Smooth muscle cell (in vitro differentiated cells): Measurements from ENCODE around the gene CAPN5. TPM values are rescaled to one million over a fixed set of nuclear protein-coding genes. Genes with fewer than 3 reads are reported as not detected.

Experiments used
- DNase-seq: peaks from one replicate; lab custom pipeline; 2025; ENCODE audit not compliant: unreplicated experiment; lab: John Stamatoyannopoulos, UW
- H2AFZ ChIP-seq: fragments of 200-600 bp; sonication (generic); 2 replicates; pipeline ENCODE4 v1.6.0; 2016; ENCODE audit warnings: antibody characterized with exemption, low read depth, mild to moderate bottlenecking
- H3F3A ChIP-seq: fragments of 200-600 bp; sonication (generic); 2 replicates; pipeline ENCODE4 v1.6.0; 2017; ENCODE audit warnings: antibody characterized with exemption, low read depth
- H3K27ac ChIP-seq: fragments of 200-600 bp; sonication (generic); 2 replicates; pipeline ENCODE4 v1.5.1; 2016; ENCODE audit warnings: low read depth, mild to moderate bottlenecking
- H3K27me3 ChIP-seq: fragments of 200-600 bp; sonication (generic); 2 replicates; pipeline ENCODE4 v1.6.1; 2016; ENCODE audit warnings: low read depth, mild to moderate bottlenecking
- H3K36me3 ChIP-seq: fragments of 200-600 bp; sonication (generic); 2 replicates; pipeline ENCODE4 v1.5.1; 2016; ENCODE audit warnings: low read depth
- H3K4me1 ChIP-seq: fragments of 200-600 bp; sonication (generic); 2 replicates; pipeline ENCODE4 v1.5.1; 2016; ENCODE audit warnings: low read depth
- H3K4me2 ChIP-seq: fragments of 200-600 bp; sonication (generic); 2 replicates; pipeline ENCODE4 v1.6.0; 2016; ENCODE audit warnings: mild to moderate bottlenecking
- H3K4me3 ChIP-seq: fragments of 200-600 bp; sonication (generic); 2 replicates; pipeline ENCODE4 v1.5.1; 2016; ENCODE audit warnings: mild to moderate bottlenecking
- H3K79me2 ChIP-seq: fragments of 200-600 bp; sonication (generic); 2 replicates; pipeline ENCODE4 v1.6.0; 2016; ENCODE audit warnings: low read depth, mild to moderate bottlenecking
- H3K9ac ChIP-seq: fragments of 200-600 bp; sonication (generic); 2 replicates; pipeline ENCODE4 v1.6.0; 2016; ENCODE audit warnings: low read depth
- H3K9me3 ChIP-seq: fragments of 200-600 bp; sonication (generic); replicated peaks from 2 replicates; pipeline ENCODE4 v1.5.1; 2016; ENCODE audit warnings: low read depth
- H4K20me1 ChIP-seq: fragments of 200-600 bp; sonication (generic); 2 replicates; pipeline ENCODE4 v1.6.0; 2016; ENCODE audit warnings: low read depth
- WGBS: methylation state at CpG from one replicate; pipeline ENCODE4 v1.1.7; 2016; ENCODE audit warnings: low lambda C conversion rate; 5-methylcytosine and 5-hydroxymethylcytosine counted together
- polyA plus RNA-seq: library from polyadenylated mRNA; unstranded; fragments of >200 nt; fragmentation: Nextera tagmentation; extraction: Ambion mirVana; gene quantifications from 2 replicates; pipeline ENCODE4 v1.2.1, GENCODE V29; 2016
- total RNA-seq: library from RNA; depleted of rRNA; stranded (reverse); fragments of >200 nt; gene quantifications from 2 replicates; pipeline ENCODE4 v1.2.3, GENCODE V29; 2014
- TF ChIP-seq, protein P1 (sequence below): fragments of 200-600 bp; sonication (generic); IDR thresholded peaks from 2 replicates; pipeline ENCODE4 v1.5.1; 2017; ENCODE audit warnings: borderline replicate concordance, mild to moderate bottlenecking, antibody characterized with exemption; ENCODE audit not compliant: insufficient read depth, poor library complexity, severe bottlenecking

Gene CAPN5
- total and polyA plus RNA-seq, 2 experiments from 2014 or later, result 15.5 to 23.1 TPM

- TF ChIP-seq, protein P1, sequence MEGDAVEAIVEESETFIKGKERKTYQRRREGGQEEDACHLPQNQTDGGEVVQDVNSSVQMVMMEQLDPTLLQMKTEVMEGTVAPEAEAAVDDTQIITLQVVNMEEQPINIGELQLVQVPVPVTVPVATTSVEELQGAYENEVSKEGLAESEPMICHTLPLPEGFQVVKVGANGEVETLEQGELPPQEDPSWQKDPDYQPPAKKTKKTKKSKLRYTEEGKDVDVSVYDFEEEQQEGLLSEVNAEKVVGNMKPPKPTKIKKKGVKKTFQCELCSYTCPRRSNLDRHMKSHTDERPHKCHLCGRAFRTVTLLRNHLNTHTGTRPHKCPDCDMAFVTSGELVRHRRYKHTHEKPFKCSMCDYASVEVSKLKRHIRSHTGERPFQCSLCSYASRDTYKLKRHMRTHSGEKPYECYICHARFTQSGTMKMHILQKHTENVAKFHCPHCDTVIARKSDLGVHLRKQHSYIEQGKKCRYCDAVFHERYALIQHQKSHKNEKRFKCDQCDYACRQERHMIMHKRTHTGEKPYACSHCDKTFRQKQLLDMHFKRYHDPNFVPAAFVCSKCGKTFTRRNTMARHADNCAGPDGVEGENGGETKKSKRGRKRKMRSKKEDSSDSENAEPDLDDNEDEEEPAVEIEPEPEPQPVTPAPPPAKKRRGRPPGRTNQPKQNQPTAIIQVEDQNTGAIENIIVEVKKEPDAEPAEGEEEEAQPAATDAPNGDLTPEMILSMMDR, result no peak
- peaks cover 8% of the 10 kb centered on the region for H4K20me1 ChIP-seq
- H3K4me1 ChIP-seq, result peaks cover 5% of the 10 kb centered on the region
- no peak overlapping the region for H3K27ac ChIP-seq
- H3K4me3 ChIP-seq, result no peak overlapping the region
- H3K9ac ChIP-seq, result no peak overlapping the region
- no peaks in the 10 kb centered on the region for H3K9me3 ChIP-seq
- DNase-seq, result no peak
- H3K36me3 ChIP-seq, result no peaks in the 10 kb centered on the region
- peaks cover 6% of the 10 kb centered on the region for H3K79me2 ChIP-seq
- no peaks in the 10 kb centered on the region for H3F3A ChIP-seq
- 88% methylated on average over 6 of the region's 6 CpGs for WGBS
- no peak overlapping the region for H3K4me2 ChIP-seq
- no peak overlapping the region for H2AFZ ChIP-seq
- H3K27me3 ChIP-seq, result no peaks in the 10 kb centered on the region
These were observed 2.7 kb downstream of the CAPN5 start for GRCh38 chr11:77069336-77069968.

- 94% methylated on average over 8 of the region's 8 CpGs for WGBS
- H4K20me1 ChIP-seq, result peaks cover 8% of the 10 kb centered on the region
- DNase-seq, result no peak
These were observed 3.3 kb downstream of the CAPN5 start for GRCh38 chr11:77069969-77070582.

DNA sequence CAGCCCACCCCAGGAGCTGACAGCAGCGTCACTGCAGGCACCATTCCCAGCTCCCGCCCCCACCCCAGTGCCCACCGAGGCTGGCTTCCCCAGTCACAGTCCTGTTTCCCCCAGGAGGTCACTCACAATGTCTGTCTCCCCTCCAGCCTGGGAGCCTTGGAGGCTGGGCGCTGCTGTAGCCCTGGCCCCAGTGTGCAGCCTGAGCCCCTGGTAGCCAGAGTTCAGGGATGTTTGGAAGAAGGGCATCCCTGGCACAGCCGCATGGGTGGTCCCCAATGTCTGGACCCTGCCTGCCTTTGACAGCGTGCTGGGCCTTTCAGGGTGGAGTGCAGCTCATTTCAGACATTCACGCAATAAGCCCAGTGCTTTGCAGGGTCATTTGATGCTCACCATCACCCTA, 4.3 kb downstream of the CAPN5 start:
- no peak overlapping the region for H3K4me3 ChIP-seq
- no peaks in the 10 kb centered on the region for H3F3A ChIP-seq
- TF ChIP-seq, protein P1, result no peak
- H3K79me2 ChIP-seq, result peaks cover 6% of the 10 kb centered on the region
- no peaks in the 10 kb centered on the region for H3K4me1 ChIP-seq
- 81% methylated on average over 7 of the region's 7 CpGs for WGBS
- no peak for DNase-seq
- no peak overlapping the region for H3K27ac ChIP-seq
- no peaks in the 10 kb centered on the region for H3K36me3 ChIP-seq
- peaks cover 8% of the 10 kb centered on the region for H4K20me1 ChIP-seq
- H3K27me3 ChIP-seq, result no peaks in the 10 kb centered on the region
- H3K4me2 ChIP-seq, result no peak overlapping the region
- H2AFZ ChIP-seq, result no peak overlapping the region
- no peaks in the 10 kb centered on the region for H3K9me3 ChIP-seq
- H3K9ac ChIP-seq, result no peak overlapping the region

More at GRCh38 chr11:77069969-77070582, 3.3 kb downstream of the CAPN5 start:
- H3K36me3 ChIP-seq, result no peaks in the 10 kb centered on the region
- H3K27ac ChIP-seq, result no peak overlapping the region
- H3K27me3 ChIP-seq, result no peaks in the 10 kb centered on the region
- peaks cover 5% of the 10 kb centered on the region for H3K4me1 ChIP-seq
- no peak overlapping the region for H3K4me3 ChIP-seq
- H3K79me2 ChIP-seq, result peaks cover 6% of the 10 kb centered on the region
- no peak overlapping the region for H3K4me2 ChIP-seq
- no peak overlapping the region for H3K9ac ChIP-seq
- H3F3A ChIP-seq, result no peaks in the 10 kb centered on the region
- no peak overlapping the region for H2AFZ ChIP-seq
- TF ChIP-seq, protein P1, result no peak
- H3K9me3 ChIP-seq, result no peaks in the 10 kb centered on the region
